K562 (cell line): ENCODE measurements around the gene MAPRE2. TPM values are rescaled to one million over a fixed set of nuclear protein-coding genes. Genes with fewer than 3 reads are reported as not detected.

Experiments
- ADNP ChIP-seq: fragments of 200-800 bp; sonication (Bioruptor generic); IDR thresholded peaks from 2 replicates; pipeline ENCODE4 v1.6.1; 2016; ENCODE audit warnings: missing genetic modification characterization, missing compliant biosample characterization
- HSF4 ChIP-seq: fragments of 250-450 bp; sonication (Bioruptor Pico); IDR thresholded peaks from 2 replicates; pipeline ENCODE4 v2.1.2; 2022; ENCODE audit warnings: mild to moderate bottlenecking, moderate library complexity, borderline replicate concordance
- MAZ ChIP-seq, 2 experiments: fragments of 450-650 bp in 1 of 2; sonication (generic) in 1 of 2; formaldehyde crosslinking; IDR thresholded peaks in 1 of 2; conservative IDR thresholded peaks in 1 of 2; 2 replicates each; pipeline versions ENCODE4 v1.4.0 to v1.5.0; 2020; ENCODE audit warnings: mild to moderate bottlenecking in 1 of 2, missing genetic modification reagents in 1 of 2
- MEIS2 ChIP-seq: fragments of 450-650 bp; IDR thresholded peaks from 2 replicates; pipeline ENCODE4 v1.6.1; 2014; ENCODE audit warnings: mild to moderate bottlenecking; ENCODE audit not compliant: partially characterized antibody
- MTA1 ChIP-seq: fragments of 450-650 bp; IDR thresholded peaks from 2 replicates; pipeline ENCODE4 v1.6.1; 2017; ENCODE audit warnings: borderline replicate concordance
- NFXL1 ChIP-seq: fragments of 450-650 bp; formaldehyde crosslinking; IDR thresholded peaks from 2 replicates; pipeline ENCODE4 v1.4.0; 2021; ENCODE audit warnings: mild to moderate bottlenecking
- NR2F6 ChIP-seq: fragments of 450-650 bp; formaldehyde crosslinking; IDR thresholded peaks from 2 replicates; pipeline ENCODE4 v1.4.0; 2020; ENCODE audit warnings: mild to moderate bottlenecking
- PCBP2 ChIP-seq: fragments of 200-400 bp; formaldehyde crosslinking; IDR thresholded peaks from 2 replicates; pipeline ENCODE4 v1.6.1; 2018; ENCODE audit warnings: low read length, low read depth, mild to moderate bottlenecking, moderate library complexity; ENCODE audit not compliant: poor library complexity, severe bottlenecking
- RCOR1 ChIP-seq, 2 experiments: IDR thresholded peaks; 2 replicates each; pipeline ENCODE4 v1.6.1; 2012; ENCODE audit warnings: low read depth in 2 of 2, low read length in 2 of 2, borderline replicate concordance in 1 of 2, improper control_type of control experiment in 1 of 2
- SP2 ChIP-seq: IDR thresholded peaks from 2 replicates; pipeline ENCODE4 v1.6.1; 2011; ENCODE audit warnings: mild to moderate bottlenecking, low read depth, low read length, moderate library complexity; ENCODE audit not compliant: poor library complexity, severe bottlenecking; ENCODE audit errors: extremely low read depth
- WHSC1 ChIP-seq: IDR thresholded peaks from one replicate; pipeline ENCODE4 v1.6.1; 2012; ENCODE audit warnings: low read length, control low read depth, inconsistent platforms
- ZBED1 ChIP-seq: IDR thresholded peaks from 2 replicates; pipeline ENCODE4 v1.6.1; 2014
- ZNF511 ChIP-seq: sonication (generic); formaldehyde crosslinking; IDR thresholded peaks from 2 replicates; pipeline ENCODE4 v1.8.0; 2022; ENCODE audit warnings: mild to moderate bottlenecking, missing genetic modification reagents
- ZNF740 ChIP-seq, 3 experiments: fragments of 200-800 bp in 1 of 3; sonication (Bioruptor generic) in 1 of 3; sonication (generic) in 1 of 3; formaldehyde crosslinking in 1 of 3; IDR thresholded peaks; 2 replicates each; pipeline versions ENCODE4 v1.6.1 to v1.8.0; 2016 to 2022; ENCODE audit warnings: mild to moderate bottlenecking in 2 of 3, missing compliant biosample characterization in 2 of 3, missing genetic modification characterization in 2 of 3, missing genetic modification reagents in 1 of 3
- polyA plus RNA-seq, 8 experiments: library from polyadenylated mRNA; depleted of rRNA in 4 of 8; stranded (reverse) in 5 of 8; unstranded in 3 of 8; fragments of >200 nt; fragmentation: Nextera tagmentation in 2 of 8; fragmentation: Illumina TruSeq in 1 of 8; extraction: Ambion mirVana in 2 of 8; extraction: Trizol in 1 of 8; gene quantifications; 2 replicates each; pipeline versions ENCODE4 v1.2.1 to v1.2.3, GENCODE V29; 2011 to 2014; ENCODE audit warnings: inconsistent platforms in 1 of 8, missing spikeins in 1 of 8
- total RNA-seq, 7 experiments: library from RNA; depleted of rRNA in 6 of 7; stranded (reverse); fragments of >200 nt in 6 of 7; fragmentation: Illumina TruSeq in 2 of 7; extraction: Trizol in 2 of 7; gene quantifications; 2 replicates each; pipeline versions ENCODE4 v1.2.1 to v1.2.3, GENCODE V29; 2011 to 2021; ENCODE audit warnings: low replicate concordance in 1 of 7
- TF ChIP-seq, protein P1 (sequence below): fragments of 450-650 bp; formaldehyde crosslinking; IDR thresholded peaks from 2 replicates; pipeline ENCODE4 v1.4.0; 2022; ENCODE audit warnings: mild to moderate bottlenecking, moderate library complexity

MAPRE2 gene
- total and polyA plus RNA-seq, 9 of the 15 experiments (the other 6 are each of a cell fraction or from before 2014, with no cell fraction given) = 32.3 to 70.7 (median 40.7) TPM

DNA sequence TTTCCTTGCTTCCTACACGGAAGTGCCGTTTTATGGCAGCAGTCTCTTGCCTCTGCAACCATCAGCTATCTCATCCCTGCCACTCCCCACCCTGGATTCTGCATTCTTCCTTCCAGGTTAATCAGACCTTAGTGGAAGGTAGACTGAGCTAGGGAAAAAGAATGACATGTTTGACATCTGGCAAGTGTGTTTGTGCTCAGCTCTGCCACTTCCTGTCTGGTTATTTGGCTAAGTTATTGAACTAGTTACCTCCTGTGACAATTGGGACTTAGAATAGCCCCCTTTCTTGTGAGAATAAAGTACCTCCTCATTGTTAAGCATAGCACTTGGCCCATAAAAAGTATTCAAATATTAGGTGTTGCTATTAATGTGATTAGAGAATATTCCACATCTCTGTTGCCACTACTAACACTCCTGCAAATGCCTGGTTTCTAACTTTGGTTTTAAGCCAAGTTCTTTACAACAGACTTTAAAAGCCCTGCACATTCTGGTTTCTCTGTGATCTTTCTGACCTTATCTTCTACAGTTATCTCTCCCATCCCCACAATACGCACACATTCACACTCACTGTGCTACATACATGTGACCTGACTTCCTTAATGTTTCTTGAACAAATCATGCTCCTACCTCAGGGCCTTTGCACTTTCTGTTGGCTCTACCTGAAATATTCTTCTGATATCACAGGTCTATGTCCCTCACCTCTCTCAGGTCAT, 10.8 kb upstream of the MAPRE2 start (continued):
- TF ChIP-seq ADNP = peak; percentile 84
- TF ChIP-seq ZBED1 = no peak
- TF ChIP-seq MTA1 = 0 out of 2 replicates have a peak, but pooled peaks have one; percentile 35
- TF ChIP-seq MEIS2 = no peak
- TF ChIP-seq ZNF740 (CRISPR knock-in tag; IDR thresholded peaks at IDR 0.05) = no peak
- 0 out of 4 replicates have a peak, but pooled peaks of 1 of the 2 experiments have one; percentile 53 for TF ChIP-seq ZNF740 (tag; IDR thresholded peaks at IDR 0.05)
- no peak for TF ChIP-seq MAZ (CRISPR knock-in tag; conservative IDR thresholded peaks at IDR 0.05 in 1 of 2, IDR thresholded peaks at IDR 0.05 in 1 of 2)
- no peak for TF ChIP-seq NFXL1 (CRISPR knock-in tag)
- no peak for TF ChIP-seq HSF4 (CRISPR knock-in tag)
- TF ChIP-seq WHSC1 = no peak
- no peak for TF ChIP-seq SP2
- TF ChIP-seq ZNF511 (CRISPR knock-in tag) = no peak
- TF ChIP-seq RCOR1 (IDR thresholded peaks at IDR 0.05; ENCODE audit: borderline replicate concordance in 1 of 2, low read depth in 2 of 2, low read length in 2 of 2) = peak in 1 of 2 experiments; percentile 81; a peak in 2 of 4 replicates
- TF ChIP-seq, protein P1, sequence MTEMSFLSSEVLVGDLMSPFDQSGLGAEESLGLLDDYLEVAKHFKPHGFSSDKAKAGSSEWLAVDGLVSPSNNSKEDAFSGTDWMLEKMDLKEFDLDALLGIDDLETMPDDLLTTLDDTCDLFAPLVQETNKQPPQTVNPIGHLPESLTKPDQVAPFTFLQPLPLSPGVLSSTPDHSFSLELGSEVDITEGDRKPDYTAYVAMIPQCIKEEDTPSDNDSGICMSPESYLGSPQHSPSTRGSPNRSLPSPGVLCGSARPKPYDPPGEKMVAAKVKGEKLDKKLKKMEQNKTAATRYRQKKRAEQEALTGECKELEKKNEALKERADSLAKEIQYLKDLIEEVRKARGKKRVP = no peak
- TF ChIP-seq PCBP2 = no peak
- TF ChIP-seq NR2F6 (CRISPR knock-in tag) = no peak
